ENCODE data around the gene RAB3GAP1.

Gene RAB3GAP1

DNA sequence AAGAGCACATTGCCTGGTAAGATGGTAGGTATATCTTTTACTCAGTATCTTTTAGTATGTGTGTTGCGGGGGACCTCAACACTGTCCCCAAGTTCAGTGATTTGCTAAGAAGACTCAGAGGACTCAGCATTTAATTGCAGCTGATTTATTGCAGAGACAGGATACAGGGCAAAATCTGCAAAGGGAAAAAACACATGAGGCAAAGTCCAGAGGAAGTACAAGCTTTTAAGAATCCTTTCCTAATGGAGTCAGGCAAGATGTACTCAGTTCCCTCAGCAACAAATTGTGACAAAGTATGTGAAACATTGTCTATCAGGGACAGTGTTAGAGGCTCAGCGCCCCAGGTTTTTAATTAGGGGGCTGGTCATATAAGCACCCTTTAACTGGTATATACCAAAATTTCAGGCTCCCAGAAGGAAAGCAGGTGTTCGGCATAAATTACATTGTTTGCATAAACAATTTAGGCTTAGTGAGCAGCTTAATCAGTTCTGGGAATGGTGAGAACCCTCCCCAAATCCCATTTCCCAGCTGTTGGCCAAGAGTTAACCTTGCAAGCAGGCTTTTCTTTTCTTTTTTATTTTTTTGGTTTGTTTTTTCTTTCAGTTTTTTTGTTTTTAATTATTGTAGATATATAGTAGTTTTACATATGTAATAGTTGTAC lies 41.7 kb downstream of the RAB3GAP1 start (continued):
- TF ChIP-seq, protein P1, sequence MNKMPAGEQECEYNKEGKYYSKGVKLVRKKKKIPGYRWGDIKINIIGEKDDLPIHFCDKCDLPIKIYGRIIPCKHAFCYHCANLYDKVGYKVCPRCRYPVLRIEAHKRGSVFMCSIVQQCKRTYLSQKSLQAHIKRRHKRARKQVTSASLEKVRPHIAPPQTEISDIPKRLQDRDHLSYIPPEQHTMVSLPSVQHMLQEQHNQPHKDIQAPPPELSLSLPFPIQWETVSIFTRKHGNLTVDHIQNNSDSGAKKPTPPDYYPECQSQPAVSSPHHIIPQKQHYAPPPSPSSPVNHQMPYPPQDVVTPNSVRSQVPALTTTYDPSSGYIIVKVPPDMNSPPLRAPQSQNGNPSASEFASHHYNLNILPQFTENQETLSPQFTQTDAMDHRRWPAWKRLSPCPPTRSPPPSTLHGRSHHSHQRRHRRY (tag by site-specific recombination; IDR thresholded peaks at IDR 0.05) = no peak

DNA sequence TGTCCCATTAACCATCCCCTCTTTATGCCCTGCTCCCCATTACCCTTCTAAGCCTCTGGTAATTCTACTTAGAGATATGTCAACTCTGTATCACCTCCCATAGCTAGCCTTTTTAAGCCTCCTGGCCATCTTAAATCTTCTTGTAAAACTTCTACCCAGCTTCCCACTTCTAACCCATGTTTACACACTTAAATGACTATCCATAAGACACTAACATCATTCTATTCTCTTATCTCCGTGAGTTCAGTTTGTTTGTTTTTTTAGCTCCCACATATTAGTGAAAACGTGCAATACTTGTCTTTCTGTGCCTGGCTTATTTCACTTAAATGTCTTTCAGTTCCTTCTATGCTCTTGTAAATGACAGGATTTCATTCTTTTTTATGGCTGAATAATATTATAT lies 42.4 kb downstream of the RAB3GAP1 start:
- CTCF ChIA-PET = no interaction called here
- Histone ChIP-seq H3K9me3 (ENCODE audit: control insufficient read depth, insufficient read depth, low read depth, low read length) (no peaks in the 10 kb centered on the region), H3K4me1 (ENCODE audit: control insufficient read depth, insufficient read depth, low read length) (peaks cover 13% of the 10 kb centered on the region), H3K27ac (ENCODE audit: extremely low read depth, low read depth, low read length) (no peak overlapping the region), H3K36me3 (ENCODE audit: control insufficient read depth in 2 of 2, insufficient read depth in 1 of 2, low read length in 2 of 2) (peaks cover 5 to 25% of the 10 kb centered on the region in 2 experiments), H3K4me3 (ENCODE audit: low read depth, low read length) (no peak overlapping the region)
- POLR2A ChIA-PET = no interaction called here
- TF ChIP-seq, protein P2, sequence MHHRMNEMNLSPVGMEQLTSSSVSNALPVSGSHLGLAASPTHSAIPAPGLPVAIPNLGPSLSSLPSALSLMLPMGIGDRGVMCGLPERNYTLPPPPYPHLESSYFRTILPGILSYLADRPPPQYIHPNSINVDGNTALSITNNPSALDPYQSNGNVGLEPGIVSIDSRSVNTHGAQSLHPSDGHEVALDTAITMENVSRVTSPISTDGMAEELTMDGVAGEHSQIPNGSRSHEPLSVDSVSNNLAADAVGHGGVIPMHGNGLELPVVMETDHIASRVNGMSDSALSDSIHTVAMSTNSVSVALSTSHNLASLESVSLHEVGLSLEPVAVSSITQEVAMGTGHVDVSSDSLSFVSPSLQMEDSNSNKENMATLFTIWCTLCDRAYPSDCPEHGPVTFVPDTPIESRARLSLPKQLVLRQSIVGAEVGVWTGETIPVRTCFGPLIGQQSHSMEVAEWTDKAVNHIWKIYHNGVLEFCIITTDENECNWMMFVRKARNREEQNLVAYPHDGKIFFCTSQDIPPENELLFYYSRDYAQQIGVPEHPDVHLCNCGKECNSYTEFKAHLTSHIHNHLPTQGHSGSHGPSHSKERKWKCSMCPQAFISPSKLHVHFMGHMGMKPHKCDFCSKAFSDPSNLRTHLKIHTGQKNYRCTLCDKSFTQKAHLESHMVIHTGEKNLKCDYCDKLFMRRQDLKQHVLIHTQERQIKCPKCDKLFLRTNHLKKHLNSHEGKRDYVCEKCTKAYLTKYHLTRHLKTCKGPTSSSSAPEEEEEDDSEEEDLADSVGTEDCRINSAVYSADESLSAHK (tag by site-specific recombination; IDR thresholded peaks at IDR 0.05) = no peak
- TF ChIP-seq BCL11A (tag by site-specific recombination; IDR thresholded peaks at IDR 0.05; ENCODE audit: low read depth) (no peak), ZNF571 (tag by site-specific recombination; IDR thresholded peaks at IDR 0.05) (no peak), ZNF626 (tag by site-specific recombination; IDR thresholded peaks at IDR 0.05) (no peak), ZNF16 (tag by site-specific recombination; IDR thresholded peaks at IDR 0.05; ENCODE audit: low read depth) (no peak), ZSCAN23 (tag by site-specific recombination; IDR thresholded peaks at IDR 0.05) (no peak), ZNF324 (tag by site-specific recombination; IDR thresholded peaks at IDR 0.05) (no peak), FEZF1 (tag by site-specific recombination; IDR thresholded peaks at IDR 0.05) (peak; percentile 73), YY2 (tag by site-specific recombination; IDR thresholded peaks at IDR 0.05) (no peak), TRIM28 (IDR thresholded peaks at IDR 0.05; ENCODE audit: borderline replicate concordance, low read length) (no peak), EGR2 (tag by site-specific recombination; IDR thresholded peaks at IDR 0.05; ENCODE audit: low read depth) (no peak), ZNF548 (tag by site-specific recombination; IDR thresholded peaks at IDR 0.05) (no peak), GLI2 (tag by site-specific recombination; IDR thresholded peaks at IDR 0.05; ENCODE audit: borderline replicate concordance, low read depth) (no peak)
- TF ChIP-seq, protein P3, sequence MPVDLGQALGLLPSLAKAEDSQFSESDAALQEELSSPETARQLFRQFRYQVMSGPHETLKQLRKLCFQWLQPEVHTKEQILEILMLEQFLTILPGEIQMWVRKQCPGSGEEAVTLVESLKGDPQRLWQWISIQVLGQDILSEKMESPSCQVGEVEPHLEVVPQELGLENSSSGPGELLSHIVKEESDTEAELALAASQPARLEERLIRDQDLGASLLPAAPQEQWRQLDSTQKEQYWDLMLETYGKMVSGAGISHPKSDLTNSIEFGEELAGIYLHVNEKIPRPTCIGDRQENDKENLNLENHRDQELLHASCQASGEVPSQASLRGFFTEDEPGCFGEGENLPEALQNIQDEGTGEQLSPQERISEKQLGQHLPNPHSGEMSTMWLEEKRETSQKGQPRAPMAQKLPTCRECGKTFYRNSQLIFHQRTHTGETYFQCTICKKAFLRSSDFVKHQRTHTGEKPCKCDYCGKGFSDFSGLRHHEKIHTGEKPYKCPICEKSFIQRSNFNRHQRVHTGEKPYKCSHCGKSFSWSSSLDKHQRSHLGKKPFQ (tag by site-specific recombination; IDR thresholded peaks at IDR 0.05) = no peak
- TF ChIP-seq, protein P4, sequence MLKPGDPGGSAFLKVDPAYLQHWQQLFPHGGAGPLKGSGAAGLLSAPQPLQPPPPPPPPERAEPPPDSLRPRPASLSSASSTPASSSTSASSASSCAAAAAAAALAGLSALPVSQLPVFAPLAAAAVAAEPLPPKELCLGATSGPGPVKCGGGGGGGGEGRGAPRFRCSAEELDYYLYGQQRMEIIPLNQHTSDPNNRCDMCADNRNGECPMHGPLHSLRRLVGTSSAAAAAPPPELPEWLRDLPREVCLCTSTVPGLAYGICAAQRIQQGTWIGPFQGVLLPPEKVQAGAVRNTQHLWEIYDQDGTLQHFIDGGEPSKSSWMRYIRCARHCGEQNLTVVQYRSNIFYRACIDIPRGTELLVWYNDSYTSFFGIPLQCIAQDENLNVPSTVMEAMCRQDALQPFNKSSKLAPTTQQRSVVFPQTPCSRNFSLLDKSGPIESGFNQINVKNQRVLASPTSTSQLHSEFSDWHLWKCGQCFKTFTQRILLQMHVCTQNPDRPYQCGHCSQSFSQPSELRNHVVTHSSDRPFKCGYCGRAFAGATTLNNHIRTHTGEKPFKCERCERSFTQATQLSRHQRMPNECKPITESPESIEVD (tag by site-specific recombination; IDR thresholded peaks at IDR 0.05) = 0 out of 2 replicates have a peak, but pooled peaks have one; percentile 29
- TF ChIP-seq, protein P5, sequence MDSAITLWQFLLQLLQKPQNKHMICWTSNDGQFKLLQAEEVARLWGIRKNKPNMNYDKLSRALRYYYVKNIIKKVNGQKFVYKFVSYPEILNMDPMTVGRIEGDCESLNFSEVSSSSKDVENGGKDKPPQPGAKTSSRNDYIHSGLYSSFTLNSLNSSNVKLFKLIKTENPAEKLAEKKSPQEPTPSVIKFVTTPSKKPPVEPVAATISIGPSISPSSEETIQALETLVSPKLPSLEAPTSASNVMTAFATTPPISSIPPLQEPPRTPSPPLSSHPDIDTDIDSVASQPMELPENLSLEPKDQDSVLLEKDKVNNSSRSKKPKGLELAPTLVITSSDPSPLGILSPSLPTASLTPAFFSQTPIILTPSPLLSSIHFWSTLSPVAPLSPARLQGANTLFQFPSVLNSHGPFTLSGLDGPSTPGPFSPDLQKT (IDR thresholded peaks at IDR 0.05; ENCODE audit: borderline replicate concordance, low read depth, low read length) = no peak
- TF ChIP-seq, protein P6, sequence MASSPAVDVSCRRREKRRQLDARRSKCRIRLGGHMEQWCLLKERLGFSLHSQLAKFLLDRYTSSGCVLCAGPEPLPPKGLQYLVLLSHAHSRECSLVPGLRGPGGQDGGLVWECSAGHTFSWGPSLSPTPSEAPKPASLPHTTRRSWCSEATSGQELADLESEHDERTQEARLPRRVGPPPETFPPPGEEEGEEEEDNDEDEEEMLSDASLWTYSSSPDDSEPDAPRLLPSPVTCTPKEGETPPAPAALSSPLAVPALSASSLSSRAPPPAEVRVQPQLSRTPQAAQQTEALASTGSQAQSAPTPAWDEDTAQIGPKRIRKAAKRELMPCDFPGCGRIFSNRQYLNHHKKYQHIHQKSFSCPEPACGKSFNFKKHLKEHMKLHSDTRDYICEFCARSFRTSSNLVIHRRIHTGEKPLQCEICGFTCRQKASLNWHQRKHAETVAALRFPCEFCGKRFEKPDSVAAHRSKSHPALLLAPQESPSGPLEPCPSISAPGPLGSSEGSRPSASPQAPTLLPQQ (tag by site-specific recombination; IDR thresholded peaks at IDR 0.05) = no peak
- TF ChIP-seq, protein P7, sequence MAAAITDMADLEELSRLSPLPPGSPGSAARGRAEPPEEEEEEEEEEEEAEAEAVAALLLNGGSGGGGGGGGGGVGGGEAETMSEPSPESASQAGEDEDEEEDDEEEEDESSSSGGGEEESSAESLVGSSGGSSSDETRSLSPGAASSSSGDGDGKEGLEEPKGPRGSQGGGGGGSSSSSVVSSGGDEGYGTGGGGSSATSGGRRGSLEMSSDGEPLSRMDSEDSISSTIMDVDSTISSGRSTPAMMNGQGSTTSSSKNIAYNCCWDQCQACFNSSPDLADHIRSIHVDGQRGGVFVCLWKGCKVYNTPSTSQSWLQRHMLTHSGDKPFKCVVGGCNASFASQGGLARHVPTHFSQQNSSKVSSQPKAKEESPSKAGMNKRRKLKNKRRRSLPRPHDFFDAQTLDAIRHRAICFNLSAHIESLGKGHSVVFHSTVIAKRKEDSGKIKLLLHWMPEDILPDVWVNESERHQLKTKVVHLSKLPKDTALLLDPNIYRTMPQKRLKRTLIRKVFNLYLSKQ (tag by site-specific recombination; IDR thresholded peaks at IDR 0.05; ENCODE audit: borderline replicate concordance) = no peak

Measured in HEK293 (cell line).